Activated naive CD4-positive, alpha-beta T cell treated with anti-CD3 and anti-CD28 coated beads, Interleukin-2, amount 50 U/mL, for 16 hours (primary cell): ENCODE measurements around the gene ZBTB16.

Experiments used
- DNase-seq: peaks from one replicate; pipeline ENCODE4 v3.0.0-alpha.2; 2020

The ZBTB16 gene

DNA sequence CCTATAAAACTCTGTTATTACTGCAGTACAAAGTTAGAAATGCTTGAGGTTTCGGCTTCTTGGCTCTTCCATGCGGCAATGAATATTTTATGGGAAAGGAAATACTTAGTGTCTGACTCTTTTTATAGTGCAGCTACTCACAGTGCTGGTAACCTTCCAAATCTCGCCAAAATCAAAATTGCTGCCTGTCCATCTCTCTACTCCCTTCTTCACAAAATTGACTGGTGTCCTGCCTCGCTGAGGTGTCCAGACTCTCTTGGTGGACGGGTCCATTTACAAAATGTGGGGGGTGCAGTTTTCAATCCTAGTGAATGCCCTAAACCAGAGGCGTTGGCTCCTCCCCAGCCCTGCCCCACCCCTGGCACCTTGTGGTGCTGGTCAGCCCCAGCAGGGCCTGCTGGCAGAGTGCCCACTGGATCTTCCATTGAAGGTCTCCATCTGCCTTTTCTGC is 73.5 kb downstream of the ZBTB16 start:
- no peak for DNase-seq

DNA sequence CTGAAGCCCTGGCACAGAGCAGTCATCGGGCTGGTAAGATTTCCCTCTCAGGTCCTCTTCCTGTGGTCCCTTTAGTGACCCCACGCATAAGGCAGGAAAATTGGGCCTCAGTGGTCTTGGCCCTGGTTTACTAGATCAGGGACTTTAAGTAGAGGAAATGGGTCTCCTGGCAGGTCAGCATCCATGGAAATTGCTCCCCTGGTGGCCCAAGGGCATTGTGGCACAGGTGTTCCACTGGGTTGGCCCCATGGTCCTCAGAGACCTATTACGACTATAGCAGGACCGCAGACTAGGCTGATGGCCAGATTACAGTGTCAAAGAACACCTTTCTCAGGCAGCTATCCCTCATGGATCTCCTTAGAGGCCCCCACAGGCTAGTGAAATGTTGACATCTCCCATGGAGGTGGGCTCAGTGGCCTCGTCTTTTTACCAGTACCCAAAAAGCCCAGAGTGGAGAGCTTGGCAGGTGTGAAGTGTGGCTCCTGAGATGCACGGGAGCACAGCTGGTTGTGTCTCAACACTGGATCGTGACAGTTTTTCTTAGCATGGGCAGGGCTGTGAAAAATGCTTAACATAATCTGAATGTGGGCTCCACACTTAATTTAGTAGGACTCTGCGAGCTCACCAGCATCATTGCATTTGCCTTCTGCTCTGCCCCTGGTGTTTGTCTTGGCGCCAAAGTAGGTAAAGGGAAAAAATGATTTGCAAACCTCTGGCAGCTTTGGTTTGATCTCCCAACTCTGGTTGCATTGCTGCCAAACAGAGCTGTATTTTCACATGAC is 74.2 kb downstream of the ZBTB16 start:
- no peak for DNase-seq

DNA sequence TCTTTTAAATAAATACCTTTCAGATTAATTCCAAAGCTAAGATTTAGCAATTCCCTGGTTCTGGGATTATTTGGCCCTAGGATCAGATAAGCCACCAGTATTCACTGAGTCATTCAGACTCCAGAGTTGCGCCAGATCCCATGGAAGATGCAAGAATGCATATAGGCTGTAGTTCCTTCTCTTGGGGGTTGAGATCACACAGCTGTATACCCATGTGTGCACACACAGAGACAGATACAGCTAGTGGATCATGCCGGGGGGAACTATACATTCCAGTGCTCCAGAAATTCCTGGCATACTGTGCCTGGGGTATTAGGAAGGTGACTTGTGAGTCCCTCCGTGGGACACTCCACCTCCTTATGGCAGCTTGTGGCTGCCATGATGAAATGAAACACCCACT is 75.4 kb downstream of the ZBTB16 start:
- DNase-seq: no peak

DNA sequence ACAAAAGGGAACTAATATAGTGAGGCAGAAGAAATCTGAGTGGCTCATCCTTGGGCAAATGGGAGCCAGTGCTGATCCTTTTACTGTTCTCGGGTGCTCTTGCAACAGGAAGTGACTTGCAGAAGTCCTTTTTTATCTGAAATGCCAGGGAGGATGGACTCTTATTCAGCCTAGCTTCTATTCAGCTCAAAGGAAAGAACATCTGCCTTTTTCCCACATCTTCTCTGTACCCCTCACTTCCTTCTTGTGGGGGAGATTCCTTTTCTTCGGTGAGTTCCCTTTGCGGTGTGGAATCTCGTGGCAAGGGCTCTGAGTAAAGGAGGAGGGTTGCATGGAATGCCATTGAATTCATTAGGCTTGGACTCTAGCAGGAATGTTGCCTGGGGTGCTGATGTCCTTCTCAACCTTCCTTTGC is 76.2 kb downstream of the ZBTB16 start:
- no peak for DNase-seq

DNA sequence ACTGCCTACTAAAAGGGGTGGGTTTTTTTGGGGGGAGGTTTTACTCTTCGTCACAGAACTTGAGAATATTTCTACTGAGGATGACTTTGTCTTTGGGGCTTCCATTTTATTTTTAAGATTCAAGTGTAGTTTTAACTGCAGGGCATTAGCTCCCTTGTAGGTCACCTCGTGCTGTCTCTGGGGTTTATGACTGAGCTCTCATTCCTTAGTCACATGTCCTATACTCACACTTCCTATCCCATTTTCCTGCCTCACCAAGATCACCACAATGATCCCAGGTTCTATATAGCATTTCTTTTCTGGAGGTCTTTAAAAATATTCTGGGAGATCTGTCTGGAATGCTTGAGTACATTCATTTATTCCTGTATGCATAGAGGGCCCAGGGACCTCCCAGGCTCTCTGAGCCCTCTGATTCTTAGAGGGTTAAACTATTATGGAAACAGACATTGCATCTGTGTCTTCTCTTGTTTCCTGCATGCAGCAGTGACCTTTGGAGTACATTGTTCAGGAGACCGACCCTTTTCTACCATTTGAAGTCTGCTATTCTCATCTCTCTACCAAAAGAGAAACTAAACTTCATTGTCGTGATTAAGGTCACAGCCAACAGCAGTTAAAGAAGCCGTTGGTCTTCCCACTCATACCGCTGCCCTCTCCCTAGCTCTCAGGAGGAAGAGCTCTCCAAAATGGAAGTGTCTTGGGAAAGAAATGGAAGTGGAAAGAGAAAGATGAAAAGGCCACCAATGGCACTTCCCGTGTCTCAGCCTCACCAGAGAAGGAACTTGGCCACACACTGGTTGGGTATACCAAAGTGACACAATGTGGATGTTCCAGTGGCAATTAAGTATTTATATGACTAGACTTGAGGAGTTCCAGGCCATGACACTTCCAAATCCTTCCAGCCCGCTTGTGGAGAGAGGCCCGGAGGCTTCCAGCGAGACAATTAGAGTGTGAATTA is 77.5 kb downstream of the ZBTB16 start:
- DNase-seq: no peak

DNA sequence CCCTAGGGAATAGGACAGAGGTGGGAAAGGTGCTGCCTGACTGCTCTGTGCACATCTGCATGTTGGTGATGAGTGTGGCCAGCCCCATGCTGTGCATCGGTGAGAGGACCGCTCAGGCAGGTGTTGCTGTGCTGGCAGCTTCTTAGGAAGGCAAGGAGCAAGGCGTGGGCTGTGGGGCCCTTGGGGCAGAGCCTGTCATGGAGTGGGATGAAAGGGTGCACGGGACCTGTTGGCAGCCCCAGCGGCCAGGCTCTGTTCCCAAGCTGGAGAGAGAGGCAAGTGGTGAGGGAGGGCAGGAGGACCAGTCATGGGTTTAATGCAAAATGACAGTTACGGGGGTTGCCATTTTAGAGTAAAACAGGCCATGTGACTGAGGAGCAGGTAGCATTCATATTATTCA is 78.3 kb downstream of the ZBTB16 start:
- DNase-seq: no peak

DNA sequence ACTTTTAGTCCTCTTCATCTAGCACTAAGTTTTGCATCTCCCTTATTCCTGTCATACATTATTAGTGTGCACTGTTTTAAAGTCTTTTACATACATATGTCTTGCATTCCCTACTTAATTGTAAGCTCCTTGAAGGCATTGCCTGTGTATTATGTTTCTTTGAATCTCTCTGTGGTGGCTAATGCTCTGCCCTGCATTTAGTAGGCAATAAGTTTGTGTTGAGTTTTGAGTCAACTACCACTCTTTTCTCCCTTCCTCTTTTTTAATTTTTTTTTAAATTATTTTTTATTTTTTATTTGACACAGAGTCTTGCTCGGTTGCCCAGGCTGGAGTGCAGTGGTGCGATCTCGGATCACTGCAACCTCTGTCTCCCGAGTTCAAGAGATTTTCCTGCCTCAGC is 78.9 kb downstream of the ZBTB16 start:
- no peak for DNase-seq

DNA sequence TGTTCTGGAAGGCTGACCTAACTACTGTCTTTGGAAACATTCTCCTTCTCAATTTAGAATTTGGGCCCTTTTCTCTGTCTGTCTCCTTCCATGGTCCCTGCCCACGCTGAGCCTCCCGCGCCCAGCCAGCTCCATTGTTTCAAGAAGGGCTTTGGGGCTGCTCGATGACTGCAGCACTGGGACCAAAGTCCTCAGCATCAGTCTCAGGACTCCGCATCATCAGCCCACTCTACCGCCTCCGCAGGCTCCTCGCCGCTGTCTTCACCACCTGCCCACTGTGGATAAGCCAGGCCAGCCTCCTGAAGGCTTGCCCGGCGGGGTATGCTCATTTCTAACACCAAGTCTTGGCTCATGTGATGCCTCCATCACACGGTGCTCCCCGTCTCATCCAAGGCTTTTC is 81.3 kb downstream of the ZBTB16 start:
- DNase-seq: no peak

DNA sequence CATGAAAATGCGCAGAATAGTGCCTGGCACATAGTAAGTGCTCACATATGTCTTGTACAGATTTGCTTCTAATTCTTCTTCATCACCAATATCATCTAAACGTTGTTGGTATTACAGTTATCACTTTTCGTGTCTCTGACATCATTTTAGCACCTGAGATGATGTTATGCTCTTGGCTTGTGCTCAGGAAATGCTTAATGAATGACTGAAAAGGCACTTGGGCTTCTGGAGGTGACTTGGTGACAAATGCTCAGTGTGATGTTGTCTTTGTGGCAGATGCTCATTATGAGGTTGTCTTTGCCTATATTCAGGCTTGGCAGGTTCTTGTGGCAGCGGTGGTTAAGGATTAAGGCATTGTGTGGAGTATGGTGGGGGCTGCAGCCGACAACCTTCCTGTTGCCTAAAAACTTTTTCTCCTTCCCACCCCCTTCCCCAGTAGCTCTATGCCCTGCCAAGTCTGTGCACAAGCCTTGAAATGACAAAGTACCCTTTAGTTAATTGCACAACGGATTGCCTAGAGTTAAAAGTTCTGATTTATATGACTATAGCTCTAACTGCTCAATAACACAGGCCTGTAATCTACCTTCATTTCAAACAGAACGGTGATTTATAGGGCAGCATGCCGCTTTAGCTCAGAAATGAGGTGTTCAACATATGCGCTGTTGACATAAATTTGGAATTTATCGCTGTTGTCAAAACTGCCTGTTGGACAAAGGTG is 82.5 kb downstream of the ZBTB16 start:
- DNase-seq: no peak

DNA sequence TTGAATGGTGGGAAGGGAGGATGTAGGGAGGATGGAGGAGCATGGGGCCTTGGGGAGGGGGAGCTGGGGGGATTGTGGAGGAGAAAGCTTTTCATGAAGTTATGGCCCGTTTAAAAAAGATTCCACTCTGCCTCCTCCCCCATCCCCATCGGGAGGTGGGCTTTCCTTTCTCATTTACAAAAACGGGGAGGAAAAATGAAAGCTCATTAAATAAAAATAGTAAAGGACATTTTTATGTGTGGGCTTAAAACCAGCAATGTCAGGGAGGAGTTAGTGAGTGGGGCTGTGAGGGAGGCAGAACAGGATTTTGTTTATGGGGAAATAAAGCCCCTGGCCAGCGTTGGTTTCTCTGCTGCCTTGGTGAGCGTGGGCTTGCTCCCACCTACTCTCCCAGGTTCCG is 83.2 kb downstream of the ZBTB16 start:
- no peak for DNase-seq

DNA sequence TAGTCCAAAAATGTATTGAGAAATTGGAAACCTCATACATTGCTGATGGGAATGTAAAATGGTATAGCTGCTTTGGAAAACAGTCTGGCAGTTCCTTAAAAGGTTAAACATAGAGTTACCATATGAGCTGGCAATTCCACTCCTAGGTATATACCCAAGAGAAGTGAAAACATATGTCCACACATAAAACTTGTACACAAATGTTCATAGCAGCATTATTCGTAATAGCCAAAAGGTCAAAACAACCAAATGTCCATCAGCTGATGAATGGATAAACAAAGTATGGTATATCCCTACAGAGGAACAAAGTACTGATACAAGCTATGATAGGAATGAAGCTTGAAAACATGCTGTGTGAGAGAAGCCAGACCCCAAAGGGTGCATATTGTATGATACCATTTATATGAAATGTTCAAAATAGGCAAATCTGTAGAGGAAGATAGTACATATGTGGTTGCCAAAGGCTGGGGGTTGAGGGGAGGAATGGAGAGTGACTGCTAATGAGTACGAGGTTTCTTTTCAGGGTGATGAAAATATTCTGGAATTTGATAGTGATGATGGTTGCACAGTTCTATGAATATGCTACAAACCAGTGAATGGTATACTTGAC is 85.8 kb downstream of the ZBTB16 start:
- no peak for DNase-seq

DNA sequence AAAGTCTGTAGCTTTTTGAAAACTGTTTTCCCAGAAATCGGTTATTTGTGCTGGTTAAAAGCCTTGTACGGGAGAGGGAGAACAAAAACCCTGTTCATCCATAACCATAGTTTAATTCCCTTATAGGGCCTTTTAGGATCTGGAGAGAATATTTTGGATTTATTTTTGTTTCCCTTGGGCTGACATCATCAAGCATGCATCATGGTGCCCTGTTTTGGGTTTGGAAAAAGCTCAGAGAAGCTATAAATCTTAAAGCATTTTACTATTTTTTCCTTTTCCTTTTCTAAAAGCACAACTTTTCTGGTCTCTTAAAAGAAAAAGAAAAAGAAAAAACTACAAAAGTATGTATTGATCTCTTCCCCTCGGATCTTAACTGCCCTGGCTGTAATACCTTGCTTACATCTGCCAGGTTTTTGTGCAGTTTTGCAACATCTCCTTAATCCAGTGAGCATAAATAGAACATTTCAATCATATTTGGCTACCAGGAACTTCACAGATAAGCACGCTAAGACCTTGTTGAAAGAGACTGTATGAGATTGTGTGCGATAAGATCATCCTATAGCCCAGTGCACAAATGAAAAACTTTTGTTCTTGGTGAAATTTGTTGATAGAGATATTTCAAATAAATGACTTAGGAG is 88.0 kb downstream of the ZBTB16 start:
- DNase-seq: no peak

DNA sequence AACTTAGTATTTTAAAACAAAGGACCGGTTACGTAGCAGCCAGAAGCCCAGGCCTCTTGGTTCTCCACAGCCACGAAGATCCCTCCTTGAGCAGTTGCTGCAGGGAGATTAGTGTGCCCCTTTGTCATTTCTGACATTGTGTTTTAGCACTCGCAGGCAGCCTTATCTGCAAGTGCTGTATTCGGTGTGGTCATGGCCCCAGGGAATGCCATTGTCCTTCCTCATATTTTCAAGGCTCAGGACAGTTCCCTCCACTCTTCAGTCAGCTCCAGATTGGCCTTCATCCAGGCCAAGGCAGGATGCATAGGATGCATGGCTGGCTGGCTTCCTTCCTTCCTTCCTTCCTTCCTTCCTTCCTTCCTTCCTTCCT is 88.5 kb downstream of the ZBTB16 start:
- DNase-seq: no peak

DNA sequence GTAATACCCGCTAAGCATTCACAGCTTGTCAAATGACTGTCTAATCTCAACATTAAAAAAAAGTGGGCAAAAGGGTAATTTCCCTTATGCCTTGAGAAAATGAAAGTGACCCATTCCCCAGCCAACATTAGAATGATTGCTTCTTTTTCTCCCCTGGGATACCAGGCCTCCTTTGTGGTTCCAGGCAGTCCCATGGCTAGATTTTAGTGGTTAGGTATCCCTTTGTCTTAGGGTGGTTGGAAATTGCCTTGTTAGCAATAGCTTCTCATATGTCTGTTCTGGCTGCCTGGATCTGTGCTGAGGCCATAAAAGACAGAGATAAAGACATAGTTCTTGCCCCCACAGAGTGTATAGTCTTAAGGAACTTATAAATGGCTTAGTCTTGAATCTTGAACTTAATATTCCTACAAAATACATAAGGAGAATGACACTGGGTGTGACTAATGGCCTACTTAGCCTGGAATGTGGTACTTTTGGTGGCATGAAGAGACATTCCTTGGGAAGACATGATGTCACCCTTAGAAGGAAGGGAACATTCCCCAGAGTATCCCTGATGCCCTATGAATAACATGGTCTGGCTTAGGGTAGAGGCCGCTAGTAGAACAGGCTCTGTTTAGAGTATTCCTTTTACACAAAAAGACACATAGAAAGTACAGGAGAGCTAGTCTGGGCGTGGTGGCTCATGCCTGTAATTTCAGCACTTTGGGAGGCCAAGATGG is 90.3 kb downstream of the ZBTB16 start:
- DNase-seq: no peak

DNA sequence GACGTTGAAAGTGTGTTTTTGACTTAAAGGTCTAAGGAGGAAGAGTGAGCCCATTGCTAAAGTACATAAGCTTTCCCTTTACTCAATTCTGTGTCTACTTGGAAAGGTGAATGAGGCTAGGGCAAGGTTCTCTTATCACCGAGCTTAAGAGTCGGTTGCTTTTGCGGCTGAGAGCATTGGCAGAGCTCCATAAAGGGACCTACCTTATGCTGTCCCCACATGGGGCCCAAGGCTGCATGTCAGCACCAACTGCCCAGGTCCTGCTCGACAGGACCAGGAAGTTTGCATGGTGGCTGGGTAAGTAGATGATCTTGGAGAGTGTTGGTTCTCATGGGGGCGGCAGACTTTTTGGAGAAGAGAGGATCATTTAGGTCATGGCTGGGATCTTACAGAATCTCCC is 91.2 kb downstream of the ZBTB16 start:
- no peak for DNase-seq

DNA sequence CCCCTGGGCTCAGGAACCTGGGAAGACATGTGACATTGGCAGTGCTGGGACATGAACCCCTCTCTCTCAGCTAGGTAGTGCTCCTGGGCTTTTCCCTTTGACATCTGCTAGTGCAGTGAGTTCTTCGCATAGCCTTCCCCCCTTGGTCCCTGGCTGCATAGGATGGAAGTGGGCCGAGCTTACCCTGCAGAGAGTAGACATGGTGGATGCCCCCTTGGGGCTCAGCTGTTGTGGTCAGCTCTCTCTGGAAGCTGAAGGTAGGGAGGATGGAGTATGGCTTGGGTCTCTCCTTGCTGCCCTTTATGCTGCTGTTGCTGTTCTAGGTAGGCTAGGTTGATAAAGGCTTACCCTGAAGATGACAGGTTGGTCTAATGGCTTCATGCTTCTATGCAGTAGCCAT is 92.1 kb downstream of the ZBTB16 start:
- no peak for DNase-seq

DNA sequence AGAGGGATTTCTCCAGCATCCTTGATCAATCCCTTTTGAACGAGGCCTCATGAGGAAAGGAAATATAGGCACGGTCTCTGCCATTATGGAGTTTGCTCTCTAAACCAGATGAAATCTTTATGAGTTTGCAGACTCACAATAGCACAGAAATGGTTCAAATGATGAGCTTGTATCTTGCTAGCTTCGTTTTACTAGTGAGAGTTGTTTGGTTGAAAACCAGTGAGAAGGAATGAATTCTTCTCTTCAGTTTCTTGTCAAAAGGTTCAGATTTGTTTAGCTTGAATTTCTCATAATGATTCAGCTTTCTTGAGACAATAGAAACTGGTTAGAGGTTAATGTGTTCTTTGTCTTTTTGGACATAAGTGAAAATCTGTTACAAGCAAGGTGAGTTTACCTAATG is 92.7 kb downstream of the ZBTB16 start:
- no peak for DNase-seq

DNA sequence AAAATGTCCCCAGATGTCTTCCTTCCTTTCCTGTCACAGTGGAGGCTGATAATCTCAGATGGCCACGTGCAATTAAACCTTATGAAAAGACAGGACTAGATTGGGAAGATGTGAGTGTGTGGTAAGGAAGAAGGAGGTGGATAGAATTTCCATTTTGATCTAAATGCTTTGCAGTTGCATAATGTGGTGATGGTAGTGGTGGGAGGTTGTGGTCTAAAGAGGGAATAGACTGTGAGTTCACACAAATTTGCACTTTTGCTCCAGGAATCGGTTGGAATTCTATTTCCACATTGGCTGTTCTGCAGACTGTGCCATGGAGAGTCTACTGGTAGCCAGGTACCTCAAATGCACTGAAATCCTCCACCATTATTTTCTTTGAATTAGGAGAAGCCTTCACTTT is 93.3 kb downstream of the ZBTB16 start:
- DNase-seq: no peak

DNA sequence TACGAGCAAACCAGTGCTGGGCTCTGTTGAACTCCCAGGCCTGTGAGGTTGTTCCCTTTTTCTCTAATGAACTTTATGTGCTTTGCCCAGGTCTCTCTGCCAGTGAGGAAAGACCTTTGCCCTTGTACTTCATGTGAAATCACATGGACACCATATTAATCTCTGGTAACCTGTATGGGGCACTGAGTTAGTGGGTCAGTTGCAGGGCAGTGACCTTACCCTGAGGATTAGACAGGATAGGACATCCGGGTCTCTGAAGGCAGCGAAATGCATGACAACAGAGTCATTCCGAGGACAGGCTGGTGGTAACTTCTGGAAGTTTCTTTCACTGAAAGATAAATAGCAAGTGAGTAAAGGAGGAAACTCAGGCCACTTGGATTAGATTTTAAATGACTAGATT is 93.7 kb downstream of the ZBTB16 start:
- DNase-seq: no peak

DNA sequence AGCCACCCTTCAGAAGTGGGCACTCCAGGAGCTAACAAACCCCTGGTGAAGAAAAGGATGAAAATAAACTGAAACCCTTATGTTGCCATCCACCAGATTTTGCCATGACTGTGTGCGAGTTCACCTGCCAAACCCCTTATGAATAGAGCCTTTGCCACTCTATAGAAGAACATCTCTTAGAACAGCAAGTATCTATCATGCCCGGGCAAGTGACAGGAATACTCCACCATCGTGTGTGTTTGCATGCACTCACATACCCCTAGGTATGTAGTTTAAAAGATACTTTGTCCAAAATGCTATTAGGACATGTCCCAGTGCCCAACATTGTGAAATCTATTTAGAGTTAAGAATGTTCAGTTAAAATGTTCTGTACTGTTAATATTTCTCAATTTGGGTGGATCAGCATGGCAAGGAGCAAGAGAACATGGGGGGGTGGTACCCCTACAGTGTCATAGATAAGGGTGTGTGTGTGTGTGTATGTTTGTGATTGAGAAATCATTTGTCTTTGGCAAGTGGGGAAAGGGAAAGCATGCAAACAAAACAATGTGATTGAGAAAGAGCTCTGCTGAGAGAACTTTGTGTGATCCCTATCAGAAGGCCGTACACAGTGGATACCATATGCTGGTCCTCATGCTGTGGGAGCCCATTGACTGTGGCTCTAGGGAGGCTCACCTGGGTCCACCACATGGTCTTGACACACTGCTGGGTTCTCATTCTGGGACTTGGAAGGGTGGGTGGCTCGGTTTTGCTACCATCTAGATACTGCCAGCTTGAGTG is 94.9 kb downstream of the ZBTB16 start:
- DNase-seq: no peak

DNA sequence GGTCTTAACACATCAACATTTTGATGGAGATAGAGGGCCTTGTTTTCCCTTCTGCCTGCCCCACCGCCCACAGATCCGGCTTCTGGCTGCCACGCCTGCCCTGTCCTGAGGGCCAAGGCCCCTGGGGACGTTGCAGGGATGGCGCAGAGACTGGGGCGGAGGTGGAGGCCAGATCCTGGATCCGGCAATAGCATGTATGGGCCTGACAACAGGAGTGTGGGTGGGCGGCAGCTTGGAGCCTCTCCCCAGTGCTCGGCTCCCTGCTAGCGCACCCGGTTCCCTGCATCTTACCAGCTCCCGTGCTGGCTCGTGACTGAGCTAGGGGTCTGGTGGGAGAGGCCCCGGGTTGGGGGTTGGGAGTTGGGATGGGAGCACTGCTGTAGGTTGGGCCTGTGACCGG is 95.6 kb downstream of the ZBTB16 start:
- no peak for DNase-seq
